ENCODE measurements around the gene SMIM45.

SMIM45 gene

GRCh38 chr22:41957941-41958556 lies 6.1 kb downstream of the SMIM45 start:
- TF ChIP-seq CTCF (IDR thresholded peaks at IDR 0.05) (peak in 1 of 6 experiments; percentile 13), POLR2A (IDR thresholded peaks at IDR 0.05) (no peak)
- intact Hi-C loops (cut with DNase I) = loop anchor here (10.0 kb wide), 1 partner anchor 117 kb away; the partner anchor contains the start of genes NAGA, PHETA2 and SMDT1
- Histone ChIP-seq H3K9me3 (no peaks in the 10 kb centered on the region), H3K27me3 (no peaks in the 10 kb centered on the region), H3K36me3 (no peaks in the 10 kb centered on the region), H3K4me3 (replicated peaks in 1 of 3) (no peak overlapping the region), H3K4me1 (peaks cover 3 to 19% of the 10 kb centered on the region in 2 donors), H3K27ac (no peak overlapping the region)
- 76 to 78% methylated on average over 8 to 10 of the region's 23 CpGs for WGBS, 2 donors
- DNase-seq = no peak

- TF ChIP-seq CTCF (IDR thresholded peaks at IDR 0.05) (peak in 1 of 6 experiments; percentile 15), POLR2A (IDR thresholded peaks at IDR 0.05) (no peak)
- H3K4me1 ChIP-seq = peaks cover 14 to 23% of the 10 kb centered on the region in 2 donors
- peak overlapping the region; percentile 8 to 36 (median 19) for H3K27ac ChIP-seq
- no peaks in the 10 kb centered on the region for H3K36me3 ChIP-seq
- H3K4me3 ChIP-seq (replicated peaks in 1 of 3) = no peak overlapping the region
- WGBS, 2 donors = 55 to 57% methylated on average over 9 of the region's 9 CpGs
- H3K9me3 ChIP-seq = no peaks in the 10 kb centered on the region
- peak; percentile 73 to 79 for DNase-seq
- H3K27me3 ChIP-seq = no peaks in the 10 kb centered on the region
- intact Hi-C loops (cut with DNase I) = no loop called here
These were observed 11.6 kb downstream of the SMIM45 start for GRCh38 chr22:41963453-41964111.

GRCh38 chr22:41964112-41964491 lies 12.2 kb downstream of the SMIM45 start:
- Histone ChIP-seq H3K4me1 (peaks cover 14 to 23% of the 10 kb centered on the region in 2 donors), H3K36me3 (no peaks in the 10 kb centered on the region), H3K27ac (peak overlapping the region; percentile 19 to 36 (median 33)), H3K27me3 (no peaks in the 10 kb centered on the region), H3K4me3 (replicated peaks in 1 of 3) (no peak overlapping the region), H3K9me3 (no peaks in the 10 kb centered on the region)
- intact Hi-C loops (cut with DNase I) = no loop called here
- WGBS, 2 donors = 28 to 29% methylated on average over 5 of the region's 5 CpGs
- TF ChIP-seq POLR2A (IDR thresholded peaks at IDR 0.05) = no peak
- no peak for TF ChIP-seq CTCF (IDR thresholded peaks at IDR 0.05)
- no peak for DNase-seq

- DNase-seq = no peak
- intact Hi-C loops (cut with DNase I) = no loop called here
- Histone ChIP-seq H3K27ac (no peak overlapping the region), H3K4me1 (peaks cover 11% of the 10 kb centered on the region in 2 donors), H3K9me3 (no peaks in the 10 kb centered on the region), H3K4me3 (replicated peaks in 1 of 3) (no peak overlapping the region), H3K36me3 (no peaks in the 10 kb centered on the region), H3K27me3 (no peaks in the 10 kb centered on the region)
- 89 to 93% methylated on average over 2 of the region's 2 CpGs for WGBS, 2 donors
- TF ChIP-seq CTCF (IDR thresholded peaks at IDR 0.05) (no peak), POLR2A (IDR thresholded peaks at IDR 0.05) (no peak)
These were observed 14.3 kb downstream of the SMIM45 start for GRCh38 chr22:41966225-41966606.

- 58 to 61% methylated on average over 6 to 8 of the region's 8 CpGs for WGBS, 2 donors
These were observed 14.8 kb downstream of the SMIM45 start for GRCh38 chr22:41966607-41967240.

More at GRCh38 chr22:41966607-41967240, 14.8 kb downstream of the SMIM45 start:
- Histone ChIP-seq H3K9me3 (no peaks in the 10 kb centered on the region), H3K27me3 (no peaks in the 10 kb centered on the region), H3K27ac (no peak overlapping the region), H3K36me3 (no peaks in the 10 kb centered on the region), H3K4me1 (peaks cover 11% of the 10 kb centered on the region in 2 donors), H3K4me3 (replicated peaks in 1 of 3) (no peak overlapping the region)
- peak in 1 of 2 donors; percentile 14 for DNase-seq
- intact Hi-C loops (cut with DNase I) = no loop called here
- TF ChIP-seq POLR2A (IDR thresholded peaks at IDR 0.05) (no peak), CTCF (IDR thresholded peaks at IDR 0.05) (peak in 3 of 6 experiments; percentile 25 to 30 (median 29))
